Measurements from ENCODE around the gene REEP1. TPM values are rescaled to one million over a fixed set of nuclear protein-coding genes. Genes with fewer than 3 reads are reported as not detected.
"Not testable (repeated sequence)": the region's sequence is repeated elsewhere in the genome, so short reads cannot be mapped to it uniquely, and the experiment has no call there.

REEP1 gene
- total RNA-seq, 2 donors from 2014 or later, result 0.38 to 0.63 TPM

- H3K27ac Mint-ChIP-seq, result no peak overlapping the region
- H3K4me1 Mint-ChIP-seq (ENCODE audit: low read depth), result peaks cover 17% of the 10 kb centered on the region
- no peaks in the 10 kb centered on the region for H3K36me3 Mint-ChIP-seq (ENCODE audit: insufficient read depth in 2 of 2)
- peaks cover 3% of the 10 kb centered on the region for H3K27me3 Mint-ChIP-seq (ENCODE audit: low read depth)
- peak overlapping the region; percentile 13 to 30 for H3K4me3 Mint-ChIP-seq
- ATAC-seq (replicated peaks in 1 of 2) (peak; percentile 90 to 93), DNase-seq (peak; percentile 48 to 49)
- no peaks in the 10 kb centered on the region for H3K9me3 Mint-ChIP-seq
Observed at GRCh38 chr2:86238354-86238753, 99.1 kb downstream of the REEP1 start.

DNA sequence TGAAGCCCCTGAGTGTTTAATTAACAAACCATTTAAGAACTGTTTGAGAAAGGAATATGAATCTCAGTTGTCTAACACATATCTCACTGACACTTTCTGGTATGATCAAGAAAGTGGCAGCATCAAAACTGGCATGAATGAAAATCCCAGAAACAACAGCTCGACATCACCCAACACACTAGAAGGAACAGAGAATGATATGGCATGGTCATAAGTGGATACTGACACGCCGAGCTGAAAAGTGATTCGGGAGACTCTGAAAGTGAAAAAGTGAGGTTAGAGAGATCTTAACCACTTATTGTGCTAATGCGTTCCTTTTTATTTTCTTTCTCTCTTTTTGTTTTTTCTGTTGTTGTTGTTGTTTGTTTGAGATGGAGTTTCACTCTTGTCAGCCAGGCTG is 100.3 kb downstream of the REEP1 start:
- no peaks in the 10 kb centered on the region for H3K9me3 Mint-ChIP-seq
- no peak for DNase-seq
- no peak overlapping the region for H3K27ac Mint-ChIP-seq
- peaks cover 17% of the 10 kb centered on the region for H3K4me1 Mint-ChIP-seq (ENCODE audit: low read depth)
- peaks cover 5% of the 10 kb centered on the region for H3K27me3 Mint-ChIP-seq (ENCODE audit: low read depth)
- no peak overlapping the region for H3K4me3 Mint-ChIP-seq
- H3K36me3 Mint-ChIP-seq (ENCODE audit: insufficient read depth in 2 of 2), result no peaks in the 10 kb centered on the region
- ATAC-seq (replicated peaks in 1 of 2), result no peak

DNA sequence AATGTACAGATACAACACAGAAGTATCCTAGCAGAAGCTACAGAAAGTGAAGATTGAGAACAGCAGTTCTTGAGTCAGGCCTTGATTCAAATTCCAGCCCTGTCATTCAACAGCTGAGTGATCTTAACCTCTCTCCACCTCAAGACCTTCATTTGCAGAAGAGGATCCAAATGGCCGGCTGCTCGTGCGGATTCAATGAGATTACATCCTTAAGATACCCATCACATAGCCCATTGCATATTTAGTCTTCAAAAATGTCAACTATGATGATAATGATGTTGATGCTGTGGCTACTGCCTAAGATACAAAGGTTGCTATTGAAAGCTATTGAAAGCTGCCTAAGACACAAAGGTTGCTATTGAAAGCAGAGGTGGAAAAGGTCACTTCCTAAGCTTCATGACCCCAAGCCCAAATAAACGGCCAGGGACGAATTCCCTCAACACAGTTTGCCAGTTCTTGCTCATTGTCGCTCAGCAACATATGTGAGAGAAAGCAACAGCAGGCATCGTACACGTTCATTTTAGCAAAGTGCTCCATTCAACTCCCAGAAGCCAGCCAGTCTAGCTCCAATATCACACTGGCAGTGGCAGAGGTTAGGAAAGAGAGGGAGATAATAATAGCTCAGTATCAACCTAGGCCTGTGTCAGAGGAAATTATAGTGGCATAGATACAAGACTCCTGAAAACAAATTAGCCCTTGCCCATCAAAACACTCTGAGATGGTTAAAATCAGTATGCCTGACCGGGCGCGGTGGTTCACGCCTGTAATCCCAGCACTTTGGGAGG is 102.0 kb downstream of the REEP1 start:
- H3K4me3 Mint-ChIP-seq, result no peak overlapping the region
- H3K4me1 Mint-ChIP-seq (ENCODE audit: low read depth), result peaks cover 17% of the 10 kb centered on the region
- no peaks in the 10 kb centered on the region for H3K9me3 Mint-ChIP-seq
- no peak overlapping the region for H3K27ac Mint-ChIP-seq
- peaks cover 5% of the 10 kb centered on the region for H3K27me3 Mint-ChIP-seq (ENCODE audit: low read depth)
- ATAC-seq (replicated peaks in 1 of 2) (no peak), DNase-seq (no peak)
- H3K36me3 Mint-ChIP-seq (ENCODE audit: insufficient read depth in 2 of 2), result no peaks in the 10 kb centered on the region

- Mint-ChIP-seq H3K4me1 (ENCODE audit: low read depth) (peaks cover 17% of the 10 kb centered on the region), H3K9me3 (no peaks in the 10 kb centered on the region), H3K36me3 (ENCODE audit: insufficient read depth in 2 of 2) (no peaks in the 10 kb centered on the region), H3K27me3 (ENCODE audit: low read depth) (peaks cover 5% of the 10 kb centered on the region), H3K4me3 (no peak overlapping the region), H3K27ac (no peak overlapping the region)
- no peak for DNase-seq
- no peak for ATAC-seq (replicated peaks in 1 of 2)
Observed at GRCh38 chr2:86234563-86235131, 102.8 kb downstream of the REEP1 start.

DNA sequence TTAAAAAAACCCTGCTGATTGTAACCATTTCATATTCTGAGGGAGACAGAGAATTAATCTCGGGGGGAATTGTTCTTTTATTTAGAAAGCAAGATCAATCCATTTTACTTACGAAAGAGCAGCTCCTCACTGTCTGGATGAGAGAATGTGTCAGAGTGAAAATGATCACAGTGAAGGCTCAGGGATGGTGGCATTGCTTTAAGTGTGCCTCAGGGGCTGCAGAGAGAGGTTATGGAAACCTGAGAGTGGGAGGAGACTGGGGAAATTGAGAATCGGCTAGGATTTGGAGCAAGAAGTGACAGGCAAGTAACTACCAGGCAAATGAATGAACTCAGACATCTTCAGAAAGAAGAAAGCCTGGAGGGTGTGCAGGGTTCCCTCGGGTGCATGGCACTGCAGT is 104.0 kb downstream of the REEP1 start:
- no peak for ATAC-seq (replicated peaks in 1 of 2)

GRCh38 chr2:86232910-86233309 is 104.5 kb downstream of the REEP1 start:
- DNase-seq, result no peak
- Mint-ChIP-seq H3K27me3 (ENCODE audit: low read depth) (peaks cover 5% of the 10 kb centered on the region), H3K27ac (no peak overlapping the region), H3K4me3 (no peak overlapping the region), H3K9me3 (no peaks in the 10 kb centered on the region), H3K4me1 (ENCODE audit: low read depth) (peaks cover 7% of the 10 kb centered on the region), H3K36me3 (ENCODE audit: insufficient read depth in 2 of 2) (no peaks in the 10 kb centered on the region)
- ATAC-seq (replicated peaks in 1 of 2), result no peak

More for the DNA sequence above, 104.0 kb downstream of the REEP1 start:
- Mint-ChIP-seq H3K27ac (no peak overlapping the region), H3K4me1 (ENCODE audit: low read depth) (peaks cover 11% of the 10 kb centered on the region), H3K27me3 (ENCODE audit: low read depth) (peaks cover 5% of the 10 kb centered on the region), H3K4me3 (no peak overlapping the region), H3K36me3 (ENCODE audit: insufficient read depth in 2 of 2) (no peaks in the 10 kb centered on the region), H3K9me3 (no peaks in the 10 kb centered on the region)
- no peak for DNase-seq

GRCh38 chr2:86232373-86232784 is 105.0 kb downstream of the REEP1 start:
- ATAC-seq (replicated peaks in 1 of 2), result no peak
- peaks cover 5% of the 10 kb centered on the region for H3K27me3 Mint-ChIP-seq (ENCODE audit: low read depth)
- no peaks in the 10 kb centered on the region for H3K9me3 Mint-ChIP-seq
- H3K36me3 Mint-ChIP-seq (ENCODE audit: insufficient read depth in 2 of 2), result no peaks in the 10 kb centered on the region
- H3K27ac Mint-ChIP-seq, result no peak overlapping the region
- no peak for DNase-seq
- peaks cover 5% of the 10 kb centered on the region for H3K4me1 Mint-ChIP-seq (ENCODE audit: low read depth)
- no peak overlapping the region for H3K4me3 Mint-ChIP-seq

GRCh38 chr2:86231680-86232372 is 105.6 kb downstream of the REEP1 start:
- no peak overlapping the region for H3K27ac Mint-ChIP-seq
- no peaks in the 10 kb centered on the region for H3K36me3 Mint-ChIP-seq (ENCODE audit: insufficient read depth in 2 of 2)
- no peak for ATAC-seq (replicated peaks in 1 of 2)
- DNase-seq, result no peak
- H3K4me3 Mint-ChIP-seq, result no peak overlapping the region
- peaks cover 5% of the 10 kb centered on the region for H3K27me3 Mint-ChIP-seq (ENCODE audit: low read depth)
- H3K9me3 Mint-ChIP-seq, result no peaks in the 10 kb centered on the region
- no peaks in the 10 kb centered on the region for H3K4me1 Mint-ChIP-seq (ENCODE audit: low read depth)

GRCh38 chr2:86230961-86231360 is 106.5 kb downstream of the REEP1 start:
- H3K9me3 Mint-ChIP-seq, result no peaks in the 10 kb centered on the region
- ATAC-seq (replicated peaks in 1 of 2) (no peak), DNase-seq (no peak)
- no peak overlapping the region for H3K27ac Mint-ChIP-seq
- no peaks in the 10 kb centered on the region for H3K4me1 Mint-ChIP-seq (ENCODE audit: low read depth)
- peaks cover 5% of the 10 kb centered on the region for H3K27me3 Mint-ChIP-seq (ENCODE audit: low read depth)
- H3K36me3 Mint-ChIP-seq (ENCODE audit: insufficient read depth in 2 of 2), result no peaks in the 10 kb centered on the region
- H3K4me3 Mint-ChIP-seq, result no peak overlapping the region

DNA sequence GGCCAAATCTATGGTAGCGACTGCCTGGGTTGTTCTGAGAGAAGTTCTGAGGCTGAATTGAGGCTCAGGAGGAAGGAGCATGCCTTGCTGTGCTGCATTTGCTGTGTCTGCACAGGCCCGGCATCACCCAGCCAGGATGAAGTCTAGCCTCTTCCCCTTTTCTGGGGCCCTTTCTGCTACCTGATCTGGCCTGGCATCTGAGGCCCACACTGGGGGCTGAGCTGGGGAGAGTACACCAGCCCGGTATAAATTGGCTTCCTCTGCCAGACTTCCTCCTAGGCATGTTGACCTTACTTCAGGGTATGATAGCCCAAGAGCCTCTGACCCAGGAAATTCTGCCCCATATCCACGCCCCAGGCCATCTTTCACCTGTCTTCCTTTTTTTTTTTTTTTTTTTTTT is 108.2 kb downstream of the REEP1 start:
- peaks cover 15% of the 10 kb centered on the region for H3K4me1 Mint-ChIP-seq (ENCODE audit: low read depth)
- no peak for DNase-seq
- ATAC-seq (replicated peaks in 1 of 2), result no peak
- no peak overlapping the region for H3K4me3 Mint-ChIP-seq
- H3K36me3 Mint-ChIP-seq (ENCODE audit: insufficient read depth in 2 of 2), result no peaks in the 10 kb centered on the region
- peaks cover 5% of the 10 kb centered on the region for H3K27me3 Mint-ChIP-seq (ENCODE audit: low read depth)
- H3K9me3 Mint-ChIP-seq, result no peaks in the 10 kb centered on the region
- H3K27ac Mint-ChIP-seq, result no peak overlapping the region

GRCh38 chr2:86228574-86228973 is 108.9 kb downstream of the REEP1 start:
- peaks cover 15% of the 10 kb centered on the region for H3K4me1 Mint-ChIP-seq (ENCODE audit: low read depth)
- H3K4me3 Mint-ChIP-seq; H3K9me3 Mint-ChIP-seq; H3K36me3 Mint-ChIP-seq (ENCODE audit: insufficient read depth in 2 of 2); H3K27me3 Mint-ChIP-seq (ENCODE audit: low read depth); DNase-seq; H3K27ac Mint-ChIP-seq; ATAC-seq (replicated peaks in 1 of 2): not testable (repeated sequence)

GRCh38 chr2:86227685-86228084 is 109.7 kb downstream of the REEP1 start:
- no peak overlapping the region for H3K4me3 Mint-ChIP-seq
- H3K27me3 Mint-ChIP-seq (ENCODE audit: low read depth), result no peaks in the 10 kb centered on the region
- no peaks in the 10 kb centered on the region for H3K36me3 Mint-ChIP-seq (ENCODE audit: insufficient read depth in 2 of 2)
- H3K4me1 Mint-ChIP-seq (ENCODE audit: low read depth), result peaks cover 15% of the 10 kb centered on the region
- ATAC-seq (replicated peaks in 1 of 2), result no peak
- no peaks in the 10 kb centered on the region for H3K9me3 Mint-ChIP-seq
- no peak for DNase-seq
- H3K27ac Mint-ChIP-seq, result no peak overlapping the region

- Mint-ChIP-seq H3K9me3 (no peaks in the 10 kb centered on the region), H3K4me3 (no peak overlapping the region), H3K36me3 (ENCODE audit: insufficient read depth in 2 of 2) (no peaks in the 10 kb centered on the region), H3K27ac (no peak overlapping the region), H3K4me1 (ENCODE audit: low read depth) (peaks cover 15% of the 10 kb centered on the region), H3K27me3 (ENCODE audit: low read depth) (no peaks in the 10 kb centered on the region)
- DNase-seq, result no peak
- no peak for ATAC-seq (replicated peaks in 1 of 2)
Observed at GRCh38 chr2:86226636-86227520, 110.5 kb downstream of the REEP1 start.
